Activated CD4-positive, alpha-beta T cell treated with anti-CD3 and anti-CD28 coated beads, Interleukin-2, amount 50 U/mL, for 4 hours (primary cell): Measurements from ENCODE around the gene MTMR8.
"Not testable (repeated sequence)": the region's sequence is repeated elsewhere in the genome, so short reads cannot be mapped to it uniquely, and the experiment has no call there.

ENCODE experiments used
- DNase-seq, 2 experiments: peaks; one replicate each; pipeline ENCODE4 v3.0.0-alpha.2; 2020

Gene MTMR8

DNA sequence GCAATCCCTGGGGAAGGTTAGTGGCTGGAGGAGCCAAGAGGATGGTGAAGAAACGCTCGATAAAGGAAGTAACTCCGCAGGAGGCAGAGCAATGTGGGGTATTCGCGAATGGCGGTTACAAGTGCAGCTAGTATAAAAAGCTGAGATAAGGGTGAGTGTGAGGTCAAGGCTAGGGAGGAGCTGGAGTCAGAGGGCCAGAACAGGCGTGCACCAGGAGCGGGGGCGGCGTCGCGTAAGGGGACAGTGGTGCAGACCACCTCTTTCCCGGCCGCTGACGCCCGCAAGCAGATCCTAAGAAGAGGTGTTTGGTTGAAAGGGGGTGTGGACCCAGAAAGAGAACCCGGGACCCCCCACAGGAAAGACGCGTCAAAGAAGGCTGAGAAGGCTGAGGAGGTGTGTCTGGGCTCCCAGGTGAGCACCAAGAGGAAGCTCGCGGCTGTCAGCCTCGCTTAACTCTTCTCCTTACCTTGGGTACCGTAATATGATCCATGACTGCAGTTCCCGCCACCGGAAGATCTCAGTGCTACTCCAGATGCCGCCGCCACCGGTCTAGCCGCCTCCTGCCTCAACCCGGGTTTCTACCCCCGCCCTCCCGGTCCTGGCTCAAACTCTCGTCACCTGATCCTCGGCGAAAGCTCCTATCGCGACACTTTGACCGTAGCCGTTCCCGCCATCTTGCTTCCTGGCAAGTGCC, at the start of gene MTMR8:
Gene MTMR8 (minus strand): TSS at position 579 of the 694 bp plus-strand sequence. CDS start 89 bp downstream, at position 490.
- peak; percentile 70 for DNase-seq

DNA sequence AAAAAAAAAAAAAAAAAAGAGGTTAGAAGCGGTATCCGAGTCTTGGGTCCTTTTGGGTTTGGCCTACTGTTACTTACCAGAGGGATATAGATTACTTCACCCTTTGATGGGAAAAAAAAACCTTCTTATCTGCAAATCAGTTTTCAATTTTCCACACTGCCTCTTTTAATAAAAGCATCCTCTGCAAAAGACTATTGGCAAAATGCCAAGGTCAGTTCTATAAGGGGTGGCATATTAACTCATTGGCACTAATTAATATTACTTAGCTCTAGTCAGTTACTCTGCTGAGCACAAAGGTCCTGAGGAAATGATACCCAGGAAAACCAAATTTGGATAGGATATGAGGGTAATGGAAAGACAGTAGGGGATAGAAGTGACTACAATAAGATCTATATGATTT, 44.3 kb upstream of the MTMR8 start:
- DNase-seq: no peak

GRCh38 chrX:64437665-64438064, 42.4 kb upstream of the MTMR8 start:
- DNase-seq: no peak

DNA sequence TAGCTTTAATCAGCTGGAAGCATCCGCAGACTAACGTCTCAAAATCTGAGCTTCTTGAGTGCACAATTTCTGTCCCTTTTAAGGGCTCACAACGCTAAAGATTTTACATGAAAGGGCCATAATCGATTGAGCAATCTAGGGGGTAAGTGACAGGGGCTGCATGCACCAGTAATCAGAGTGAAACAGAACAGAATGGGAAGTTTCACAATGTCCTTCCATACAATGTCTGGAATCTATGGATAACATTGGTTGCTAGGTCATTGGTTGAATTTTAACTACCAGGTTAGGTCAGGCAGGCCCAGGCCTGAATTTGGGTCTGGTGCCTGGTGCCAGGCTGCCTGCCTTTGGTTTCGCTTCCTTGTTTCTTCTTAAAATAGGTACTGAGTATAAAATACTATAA, 42.0 kb upstream of the MTMR8 start:
- DNase-seq: no peak

- no peak for DNase-seq
Measured at GRCh38 chrX:64428371-64428770, 33.1 kb upstream of the MTMR8 start.

GRCh38 chrX:64427787-64428186, 32.5 kb upstream of the MTMR8 start:
- no peak for DNase-seq

- DNase-seq: no peak
Measured at GRCh38 chrX:64427281-64427680, 32.0 kb upstream of the MTMR8 start.

GRCh38 chrX:64409730-64410129, 14.5 kb upstream of the MTMR8 start:
- not testable (repeated sequence) for DNase-seq

- no peak for DNase-seq
Measured at GRCh38 chrX:64398088-64398487, 2.8 kb upstream of the MTMR8 start.

- DNase-seq: no peak
Measured at GRCh38 chrX:64395568-64395929, 297 bp upstream of the MTMR8 start.

GRCh38 chrX:64394059-64394873, 986 bp downstream of the MTMR8 start:
- DNase-seq: no peak

DNA sequence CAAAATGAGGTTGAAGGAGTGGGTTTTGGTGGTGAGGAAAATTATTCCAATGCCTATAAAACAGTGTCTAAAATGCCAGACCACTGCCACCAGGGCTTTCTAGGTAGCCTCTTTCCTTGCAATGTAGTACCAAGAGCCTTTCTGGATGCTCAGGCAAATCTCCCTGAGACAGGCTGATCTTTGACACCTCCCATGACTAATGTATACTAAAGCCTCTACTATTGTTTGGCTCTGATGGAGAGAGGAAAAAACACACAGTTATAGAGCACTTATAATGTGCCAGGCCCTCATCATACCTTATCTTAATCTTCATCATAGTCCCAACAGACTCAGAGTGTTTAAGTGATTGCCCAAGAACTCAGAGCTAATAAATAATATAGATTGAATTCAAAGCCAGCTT, 5.8 kb downstream of the MTMR8 start:
- DNase-seq: no peak

GRCh38 chrX:64380789-64381188, 14.5 kb downstream of the MTMR8 start:
- DNase-seq: not testable (repeated sequence)

- no peak for DNase-seq
Measured at GRCh38 chrX:64379924-64380323, 15.3 kb downstream of the MTMR8 start.

DNA sequence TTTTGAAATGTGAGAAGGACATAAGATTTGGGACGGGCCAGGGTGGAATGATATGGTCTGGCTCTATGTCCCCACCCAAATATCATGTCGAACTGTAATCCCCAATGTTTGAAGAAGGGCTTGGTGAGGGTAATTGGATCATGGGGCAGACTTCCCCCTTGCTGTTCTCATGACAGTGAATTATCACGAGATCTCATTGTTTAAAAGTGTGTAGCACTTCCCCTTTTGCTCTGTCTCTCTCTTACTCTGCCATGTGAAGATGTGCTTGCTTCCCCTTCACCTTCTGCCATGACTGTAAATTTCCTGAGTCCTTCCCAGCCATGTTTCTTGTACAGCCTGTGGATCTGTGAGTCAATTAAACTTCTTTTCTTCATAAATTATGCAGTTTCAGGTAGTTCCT, 17.5 kb downstream of the MTMR8 start:
- DNase-seq: no peak

- DNase-seq: no peak
Measured at GRCh38 chrX:64352081-64352480, 43.2 kb downstream of the MTMR8 start.

GRCh38 chrX:64350521-64350920, 44.7 kb downstream of the MTMR8 start:
- DNase-seq: no peak

- no peak for DNase-seq
Measured at GRCh38 chrX:64350047-64350446, 45.2 kb downstream of the MTMR8 start.

DNA sequence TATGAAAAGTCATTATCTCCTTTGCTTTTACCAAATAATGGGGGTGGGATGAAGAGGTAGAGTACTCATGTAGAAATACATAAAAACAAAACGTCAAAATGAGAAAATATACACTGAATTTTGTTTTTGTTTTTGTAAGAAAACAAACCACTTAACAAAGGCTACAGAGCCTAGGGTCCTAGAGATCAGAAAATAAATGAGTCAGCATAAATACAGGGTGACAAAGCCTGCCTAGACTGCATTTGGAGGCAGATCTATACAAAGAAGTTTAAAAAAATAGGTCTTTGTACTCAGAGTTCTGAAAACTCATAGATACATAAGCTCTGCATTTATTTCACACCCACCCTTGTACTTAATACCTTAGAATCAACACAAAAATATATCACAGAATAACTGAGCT, 52.4 kb downstream of the MTMR8 start:
- no peak for DNase-seq

GRCh38 chrX:64338296-64338695, 57.0 kb downstream of the MTMR8 start:
- no peak for DNase-seq

GRCh38 chrX:64334467-64334866, 60.8 kb downstream of the MTMR8 start:
- no peak for DNase-seq

GRCh38 chrX:64330284-64330683, 65.0 kb downstream of the MTMR8 start:
- DNase-seq: no peak

DNA sequence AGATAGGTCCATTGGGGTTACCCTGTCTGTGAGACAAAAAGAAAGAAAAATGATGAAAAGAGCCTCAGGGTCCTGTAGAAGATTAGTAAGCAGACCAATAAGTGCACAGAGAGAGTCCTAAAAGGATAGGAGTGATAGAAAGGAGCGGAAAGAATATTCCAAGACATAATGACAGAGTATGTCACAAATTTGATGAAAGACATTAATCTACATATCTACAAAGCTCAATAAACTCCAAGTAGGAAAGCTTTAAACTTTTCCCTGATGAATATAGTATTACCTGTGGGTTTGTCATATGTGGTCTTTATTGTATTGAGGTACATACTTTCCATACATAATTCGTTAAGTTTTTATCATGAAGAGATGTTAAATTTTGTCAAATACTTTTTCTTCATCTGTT, 73.7 kb downstream of the MTMR8 start:
- DNase-seq: no peak

DNA sequence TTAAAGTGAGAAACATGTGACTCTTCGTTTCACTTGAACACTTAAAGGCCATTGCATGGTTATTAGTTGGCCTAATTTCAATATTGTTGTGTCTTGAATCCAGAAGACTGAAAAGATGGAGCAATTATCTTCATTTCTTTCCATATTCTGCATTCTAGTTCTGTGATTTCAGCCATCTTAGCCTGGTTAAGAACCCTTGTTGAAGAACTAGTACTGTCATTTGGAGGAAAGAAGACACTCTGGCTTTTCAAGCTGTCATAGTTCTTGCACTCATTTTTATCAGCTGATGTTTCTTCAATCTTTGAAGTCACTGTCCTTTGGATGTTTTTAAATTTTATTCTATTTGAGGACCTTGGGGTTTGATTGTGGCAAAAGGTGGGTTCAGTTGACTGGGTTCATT, 81.6 kb downstream of the MTMR8 start:
- no peak for DNase-seq

DNA sequence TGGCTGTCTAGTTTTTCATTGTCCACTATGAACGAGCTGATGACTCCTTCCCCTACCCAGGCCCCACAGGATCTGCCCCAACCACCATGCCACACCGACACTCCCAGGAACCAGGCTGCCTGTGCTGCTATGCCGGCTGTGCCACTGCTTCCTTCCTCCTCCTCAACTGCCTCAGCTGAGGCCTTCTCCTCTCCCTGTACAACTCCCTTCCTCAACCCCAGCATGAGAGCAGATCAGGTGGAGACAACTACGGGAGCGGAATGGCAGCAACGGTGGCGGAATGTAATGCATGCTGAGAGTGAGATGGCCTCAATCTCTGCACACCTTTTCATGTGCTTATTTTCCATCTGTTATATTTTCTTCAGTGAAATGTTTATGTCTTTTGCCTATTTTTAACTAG, 88.5 kb downstream of the MTMR8 start:
- DNase-seq: no peak
